ENCODE measurements around the gene TIGIT. TPM values are rescaled to one million over a fixed set of nuclear protein-coding genes. Genes with fewer than 3 reads are reported as not detected.

The TIGIT gene
- total and polyA plus RNA-seq, 8 donors = 0.25 to 1.2 (median 0.50) TPM; not detected in 2

- Histone ChIP-seq H3K4me1 (no peaks in the 10 kb centered on the region), H3K9me3 (no peaks in the 10 kb centered on the region), H3K4me3 (no peak overlapping the region), H3K36me3 (peaks cover 0 to 14% (median 6%) of the 10 kb centered on the region in 4 donors), H3K27ac (no peak overlapping the region), H3K27me3 (no peaks in the 10 kb centered on the region)
- TF ChIP-seq POLR2AphosphoS5 (IDR thresholded peaks at IDR 0.05) = no peak
- no peak for TF ChIP-seq POLR2A (IDR thresholded peaks at IDR 0.05)
- TF ChIP-seq EP300 (IDR thresholded peaks at IDR 0.05) = no peak
- TF ChIP-seq CTCF (IDR thresholded peaks at IDR 0.05) = no peak
- no peak for DNase-seq
- intact Hi-C loops (cut with DNase I; ENCODE audit: low total_unique reads) = no loop called here
- 70 to 80% (median 72%) methylated on average over 4 of the region's 4 CpGs for WGBS, 5 donors
These were observed 33.8 kb downstream of the TIGIT start for GRCh38 chr3:114327665-114328064.

- Histone ChIP-seq H3K4me1 (no peaks in the 10 kb centered on the region), H3K27me3 (no peaks in the 10 kb centered on the region), H3K27ac (no peak overlapping the region), H3K9me3 (no peaks in the 10 kb centered on the region), H3K36me3 (peaks cover 0 to 19% (median 7%) of the 10 kb centered on the region in 4 donors), H3K4me3 (no peak overlapping the region)
- intact Hi-C loops (cut with DNase I; ENCODE audit: low total_unique reads) = no loop called here
- DNase-seq = no peak
- WGBS, 5 donors = 72 to 85% (median 78%) methylated on average over 3 of the region's 3 CpGs
- TF ChIP-seq POLR2A (IDR thresholded peaks at IDR 0.05) = no peak
- no peak for TF ChIP-seq EP300 (IDR thresholded peaks at IDR 0.05)
- no peak for TF ChIP-seq CTCF (IDR thresholded peaks at IDR 0.05)
- no peak for TF ChIP-seq POLR2AphosphoS5 (IDR thresholded peaks at IDR 0.05)
These were observed 34.5 kb downstream of the TIGIT start for GRCh38 chr3:114328345-114328744.

- intact Hi-C loops (cut with DNase I; ENCODE audit: low total_unique reads) = no loop called here
- 91 to 97% (median 94%) methylated on average over 2 of the region's 2 CpGs for WGBS, 5 donors
- no peaks in the 10 kb centered on the region for H3K9me3 ChIP-seq
- TF ChIP-seq EP300 (IDR thresholded peaks at IDR 0.05) (no peak), POLR2A (IDR thresholded peaks at IDR 0.05) (no peak), POLR2AphosphoS5 (IDR thresholded peaks at IDR 0.05) (no peak), CTCF (IDR thresholded peaks at IDR 0.05) (no peak)
- DNase-seq = no peak
- no peak overlapping the region for H3K4me3 ChIP-seq
- peaks cover 0 to 19% (median 7%) of the 10 kb centered on the region in 4 donors for H3K36me3 ChIP-seq
- H3K27me3 ChIP-seq = no peaks in the 10 kb centered on the region
- H3K4me1 ChIP-seq = no peaks in the 10 kb centered on the region
- H3K27ac ChIP-seq = no peak overlapping the region
These were observed 36.0 kb downstream of the TIGIT start for GRCh38 chr3:114329823-114330222.

GRCh38 chr3:114331007-114331406, 37.2 kb downstream of the TIGIT start:
- DNase-seq = no peak
- Histone ChIP-seq H3K4me1 (no peaks in the 10 kb centered on the region), H3K36me3 (peaks cover 0 to 19% (median 7%) of the 10 kb centered on the region in 4 donors), H3K9me3 (no peaks in the 10 kb centered on the region), H3K27me3 (no peaks in the 10 kb centered on the region), H3K4me3 (no peak overlapping the region), H3K27ac (no peak overlapping the region)
- 89 to 100% (median 95%) methylated on average over 2 of the region's 2 CpGs for whole genome bisulfite sequencing, 5 donors
- TF ChIP-seq POLR2AphosphoS5 (IDR thresholded peaks at IDR 0.05) (no peak), CTCF (IDR thresholded peaks at IDR 0.05) (no peak), POLR2A (IDR thresholded peaks at IDR 0.05) (no peak), EP300 (IDR thresholded peaks at IDR 0.05) (no peak)
- intact Hi-C loops (cut with DNase I; ENCODE audit: low total_unique reads) = no loop called here
